ENCODE data around the gene SAP30BP. TPM values are rescaled to one million over a fixed set of nuclear protein-coding genes. Genes with fewer than 3 reads are reported as not detected.

Gene SAP30BP
- total RNA-seq, 4 donors from 2014 or later = 68.2 to 87.2 (median 77.2) TPM

DNA sequence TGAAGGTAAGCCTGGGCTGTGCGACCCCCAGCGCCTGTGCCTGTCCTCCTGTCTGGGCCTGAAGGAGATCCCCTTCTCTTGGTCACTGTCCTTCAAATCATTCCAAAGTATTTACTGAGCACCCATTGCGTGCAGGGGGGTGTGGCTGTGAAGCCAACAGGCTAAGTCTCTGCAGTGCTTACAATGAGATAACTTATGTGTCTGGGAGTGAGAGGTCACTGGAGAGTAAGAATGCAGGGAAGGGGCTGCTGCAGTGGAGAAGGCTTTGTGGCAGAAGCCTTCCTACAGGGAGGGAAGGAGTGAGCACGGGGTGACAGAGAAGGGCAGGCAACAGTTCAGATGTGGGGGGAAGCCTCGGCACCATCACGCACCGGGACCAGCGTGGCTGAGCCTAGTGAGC, 45.1 kb upstream of the SAP30BP start:
- H3K36me3 ChIP-seq = peaks cover 0 to 95% of the 10 kb centered on the region in 2 donors
- ATAC-seq = no peak
- no peak overlapping the region for H3K4me3 ChIP-seq
- H3K27me3 ChIP-seq = no peaks in the 10 kb centered on the region
- no peaks in the 10 kb centered on the region for H3K4me1 ChIP-seq
- TF ChIP-seq EP300 (IDR thresholded peaks at IDR 0.05) = no peak
- TF ChIP-seq, protein P1, sequence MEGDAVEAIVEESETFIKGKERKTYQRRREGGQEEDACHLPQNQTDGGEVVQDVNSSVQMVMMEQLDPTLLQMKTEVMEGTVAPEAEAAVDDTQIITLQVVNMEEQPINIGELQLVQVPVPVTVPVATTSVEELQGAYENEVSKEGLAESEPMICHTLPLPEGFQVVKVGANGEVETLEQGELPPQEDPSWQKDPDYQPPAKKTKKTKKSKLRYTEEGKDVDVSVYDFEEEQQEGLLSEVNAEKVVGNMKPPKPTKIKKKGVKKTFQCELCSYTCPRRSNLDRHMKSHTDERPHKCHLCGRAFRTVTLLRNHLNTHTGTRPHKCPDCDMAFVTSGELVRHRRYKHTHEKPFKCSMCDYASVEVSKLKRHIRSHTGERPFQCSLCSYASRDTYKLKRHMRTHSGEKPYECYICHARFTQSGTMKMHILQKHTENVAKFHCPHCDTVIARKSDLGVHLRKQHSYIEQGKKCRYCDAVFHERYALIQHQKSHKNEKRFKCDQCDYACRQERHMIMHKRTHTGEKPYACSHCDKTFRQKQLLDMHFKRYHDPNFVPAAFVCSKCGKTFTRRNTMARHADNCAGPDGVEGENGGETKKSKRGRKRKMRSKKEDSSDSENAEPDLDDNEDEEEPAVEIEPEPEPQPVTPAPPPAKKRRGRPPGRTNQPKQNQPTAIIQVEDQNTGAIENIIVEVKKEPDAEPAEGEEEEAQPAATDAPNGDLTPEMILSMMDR (IDR thresholded peaks at IDR 0.05) = no peak
- no peak for TF ChIP-seq POLR2A (IDR thresholded peaks at IDR 0.05)
- TF ChIP-seq POLR2AphosphoS5 (IDR thresholded peaks at IDR 0.05) = no peak
- no peaks in the 10 kb centered on the region for H3K9me3 ChIP-seq
- H3K27ac ChIP-seq = no peak overlapping the region
- WGBS, 2 donors (ENCODE audit: low coverage in 1 of 2) = 70 to 80% methylated on average over 4 to 5 of the region's 8 CpGs

DNA sequence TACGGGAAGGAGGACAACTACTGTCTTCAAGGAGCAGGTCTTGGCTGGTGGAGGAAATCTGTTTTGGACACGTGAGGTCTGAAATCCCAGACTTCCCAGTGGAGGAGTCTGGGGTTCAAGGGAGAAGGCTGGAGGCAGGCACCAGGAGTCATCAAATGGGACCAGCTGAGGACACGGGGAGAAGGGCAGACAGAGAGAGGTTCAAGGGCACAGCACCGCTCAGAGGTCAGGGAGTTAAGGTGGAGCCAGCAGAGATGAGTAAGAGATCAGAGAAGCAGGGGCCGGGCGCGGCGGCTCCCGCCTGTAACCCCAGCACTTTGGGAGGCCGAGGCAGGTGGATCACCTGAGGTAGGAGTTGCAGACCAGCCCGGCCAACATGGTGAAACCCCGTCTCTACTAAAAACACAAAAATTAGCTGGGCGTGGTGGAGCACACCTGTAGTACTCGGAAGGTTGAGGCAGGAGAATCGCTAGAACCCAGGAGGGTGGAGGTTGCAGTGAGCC, 44.3 kb upstream of the SAP30BP start:
- WGBS, 2 donors (ENCODE audit: low coverage in 1 of 2) = 81 to 97% methylated on average over 6 of the region's 15 CpGs
- no peaks in the 10 kb centered on the region for H3K4me1 ChIP-seq
- no peaks in the 10 kb centered on the region for H3K27me3 ChIP-seq
- no peak overlapping the region for H3K27ac ChIP-seq
- peaks cover 0 to 95% of the 10 kb centered on the region in 2 donors for H3K36me3 ChIP-seq
- no peaks in the 10 kb centered on the region for H3K9me3 ChIP-seq
- H3K4me3 ChIP-seq = no peak overlapping the region
- ATAC-seq = no peak
- TF ChIP-seq POLR2A (IDR thresholded peaks at IDR 0.05) = no peak
- TF ChIP-seq POLR2AphosphoS5 (IDR thresholded peaks at IDR 0.05) = no peak
- TF ChIP-seq EP300 (IDR thresholded peaks at IDR 0.05) = no peak
- TF ChIP-seq, protein P1 (IDR thresholded peaks at IDR 0.05) = no peak

DNA sequence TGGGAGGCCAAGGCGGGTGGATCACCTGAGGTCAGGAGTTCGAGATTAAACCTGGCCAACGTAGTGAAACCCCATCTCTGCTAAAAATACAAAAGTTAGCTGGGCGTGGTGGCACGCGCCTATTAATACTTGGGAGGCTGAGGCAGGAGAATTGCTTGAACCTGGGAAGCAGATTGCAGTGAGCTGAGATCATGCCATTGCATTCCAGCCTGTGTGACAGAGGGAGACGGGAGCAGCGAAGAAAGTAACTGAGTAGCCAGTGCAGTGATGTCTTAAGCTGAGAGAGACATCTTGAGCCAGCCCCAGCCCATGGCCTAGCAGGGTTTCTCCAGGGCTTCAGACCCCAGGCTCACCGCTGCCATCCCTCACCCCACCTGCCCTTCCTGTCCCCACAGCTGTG, 43.8 kb upstream of the SAP30BP start:
- TF ChIP-seq POLR2AphosphoS5 (IDR thresholded peaks at IDR 0.05) (no peak), EP300 (IDR thresholded peaks at IDR 0.05) (no peak), POLR2A (IDR thresholded peaks at IDR 0.05) (no peak)
- TF ChIP-seq, protein P1 (IDR thresholded peaks at IDR 0.05) = no peak
- no peak overlapping the region for H3K4me3 ChIP-seq
- no peaks in the 10 kb centered on the region for H3K9me3 ChIP-seq
- H3K27me3 ChIP-seq = no peaks in the 10 kb centered on the region
- no peaks in the 10 kb centered on the region for H3K4me1 ChIP-seq
- H3K36me3 ChIP-seq = peaks cover 0 to 94% of the 10 kb centered on the region in 2 donors
- 70 to 83% methylated on average over 3 of the region's 9 CpGs for WGBS, 2 donors (ENCODE audit: low coverage in 1 of 2)
- H3K27ac ChIP-seq = no peak overlapping the region
- no peak for ATAC-seq

DNA sequence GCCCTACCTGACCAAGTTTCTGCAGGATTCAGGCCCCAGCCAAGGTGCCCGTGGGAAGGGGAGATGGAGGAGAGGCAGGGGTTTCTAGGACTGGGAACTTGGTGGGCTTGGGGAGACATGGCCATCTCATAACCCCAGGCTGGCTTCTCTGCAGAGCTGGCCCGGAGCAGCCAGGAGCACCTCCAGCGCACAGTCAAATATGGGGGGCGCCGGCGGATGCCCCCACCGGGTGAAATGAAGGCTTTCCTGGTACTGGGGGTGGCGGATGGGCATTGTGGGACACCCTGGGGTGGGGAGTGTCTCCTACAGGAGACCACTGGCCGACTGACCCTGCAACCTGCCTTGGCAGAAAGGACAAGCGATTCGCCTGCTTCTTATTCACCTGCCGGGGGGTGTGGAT, 43.1 kb upstream of the SAP30BP start:
- Histone ChIP-seq H3K27ac (no peak overlapping the region), H3K9me3 (no peaks in the 10 kb centered on the region), H3K36me3 (peaks cover 0 to 88% of the 10 kb centered on the region in 2 donors), H3K27me3 (no peaks in the 10 kb centered on the region), H3K4me3 (no peak overlapping the region), H3K4me1 (no peaks in the 10 kb centered on the region)
- TF ChIP-seq POLR2AphosphoS5 (IDR thresholded peaks at IDR 0.05) (no peak), EP300 (IDR thresholded peaks at IDR 0.05) (no peak), POLR2A (IDR thresholded peaks at IDR 0.05) (no peak)
- TF ChIP-seq, protein P1 (IDR thresholded peaks at IDR 0.05) = no peak
- no peak for ATAC-seq
- WGBS, 2 donors (ENCODE audit: low coverage in 1 of 2) = 83% methylated on average over 2 of the region's 12 CpGs; no CpG with 5 or more reads in 1 of the 2 donors

DNA sequence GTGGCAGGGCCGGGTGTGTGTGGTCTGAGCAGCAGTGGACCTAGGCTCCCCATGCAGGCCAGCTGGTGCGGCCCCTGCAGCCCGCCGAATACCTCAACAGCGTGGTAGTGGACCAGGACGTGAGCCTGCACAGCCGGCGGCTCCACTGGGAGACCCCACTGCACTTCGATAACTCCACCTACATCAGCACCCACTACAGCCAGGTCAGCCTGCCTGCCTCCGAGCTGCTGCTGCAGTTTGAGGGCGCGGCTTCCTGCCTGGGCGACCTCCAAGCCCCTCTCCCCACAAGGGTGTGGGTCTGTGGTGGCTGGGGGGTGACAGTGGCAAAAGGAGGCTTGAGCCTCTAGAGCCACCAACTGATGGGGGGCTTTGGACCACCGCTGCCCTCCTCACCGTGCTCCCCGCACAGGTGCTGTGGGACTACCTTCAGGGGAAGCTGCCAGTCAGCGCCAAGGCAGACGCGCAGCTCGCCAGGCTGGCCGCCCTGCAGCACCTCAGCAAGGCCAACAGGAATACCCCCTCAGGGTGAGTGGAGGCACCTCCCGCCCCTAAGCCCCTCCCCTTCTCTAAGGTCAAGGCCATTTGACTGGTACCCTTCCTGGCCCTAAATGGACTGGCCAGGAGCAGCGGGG, 42.3 kb upstream of the SAP30BP start:
- Histone ChIP-seq H3K36me3 (peaks cover 0 to 83% of the 10 kb centered on the region in 2 donors), H3K4me1 (no peaks in the 10 kb centered on the region), H3K27me3 (no peaks in the 10 kb centered on the region), H3K9me3 (no peaks in the 10 kb centered on the region), H3K27ac (no peak overlapping the region), H3K4me3 (no peak overlapping the region)
- no peak for ATAC-seq
- TF ChIP-seq, protein P1 (IDR thresholded peaks at IDR 0.05) = no peak
- WGBS, 2 donors (ENCODE audit: low coverage in 1 of 2) = 80% methylated on average over 2 of the region's 23 CpGs; no CpG with 5 or more reads in 1 of the 2 donors

All from gastroesophageal sphincter (tissue), 4 donors.